Keratinocyte (primary cell): ENCODE results near the gene SELENOO. TPM values are rescaled to one million over a fixed set of nuclear protein-coding genes. Genes with fewer than 3 reads are reported as not detected.
"Not testable (repeated sequence)": the region's sequence is repeated elsewhere in the genome, so short reads cannot be mapped to it uniquely, and the experiment has no call there.

Source experiments
- DNase-seq: peaks from one replicate; pipeline ENCODE4 v3.0.0-alpha.2; 2011; ENCODE audit warnings: low read depth, missing footprints, low spot score
- FAIRE-seq: peaks from 2 replicates; lab custom pipeline; 2011; peaks lifted over from hg19 to GRCh38; lab: Jason Lieb, UNC
- H2AFZ ChIP-seq: 2 replicates; pipeline ENCODE4 v1.6.0; 2012; ENCODE audit warnings: low read length, control low read depth, inconsistent platforms; ENCODE audit not compliant: control insufficient read depth
- H3K27ac ChIP-seq: 2 replicates; pipeline ENCODE4 v1.5.1; 2011; ENCODE audit warnings: low read length; ENCODE audit not compliant: control insufficient read depth, insufficient read depth
- H3K27me3 ChIP-seq: 3 replicates; pipeline ENCODE4 v1.6.0; 2011; ENCODE audit warnings: low read length; ENCODE audit not compliant: control insufficient read depth, insufficient read depth; ENCODE audit errors: extremely low read depth
- H3K36me3 ChIP-seq, 2 experiments: 2 replicates in 1 of 2; 3 replicates in 1 of 2; pipeline ENCODE4 v1.5.1; 2011; ENCODE audit warnings: low read length in 2 of 2, mild to moderate bottlenecking in 1 of 2; ENCODE audit not compliant: control insufficient read depth in 2 of 2, insufficient read depth in 2 of 2; ENCODE audit errors: extremely low read depth in 1 of 2
- H3K4me1 ChIP-seq: 3 replicates; pipeline ENCODE4 v1.5.1; 2011; ENCODE audit warnings: low read length; ENCODE audit not compliant: control insufficient read depth, insufficient read depth; ENCODE audit errors: extremely low read depth
- H3K4me2 ChIP-seq: 3 replicates; pipeline ENCODE4 v1.6.0; 2011; ENCODE audit warnings: low read depth, low read length; ENCODE audit not compliant: control insufficient read depth, insufficient read depth; ENCODE audit errors: extremely low read depth
- H3K4me3 ChIP-seq, 3 experiments: fragments of 200-600 bp in 1 of 3; sonication (generic) in 1 of 3; 2 replicates in 2 of 3; 3 replicates in 1 of 3; pipeline ENCODE4 v1.5.1; 2011 to 2016; ENCODE audit warnings: low read length in 3 of 3, mild to moderate bottlenecking in 3 of 3, control low read depth in 2 of 3, inconsistent platforms in 1 of 3, low read depth in 1 of 3, mixed read lengths in 1 of 3, mixed run types in 1 of 3, moderate library complexity in 1 of 3; ENCODE audit not compliant: control insufficient read depth in 2 of 3, insufficient read depth in 2 of 3; ENCODE audit errors: extremely low read depth in 1 of 3
- H3K79me2 ChIP-seq: 2 replicates; pipeline ENCODE4 v1.6.0; 2012; ENCODE audit warnings: low read length; ENCODE audit not compliant: control insufficient read depth, insufficient read depth
- H3K9ac ChIP-seq: 3 replicates; pipeline ENCODE4 v1.6.0; 2011; ENCODE audit warnings: low read length; ENCODE audit not compliant: control insufficient read depth, insufficient read depth; ENCODE audit errors: extremely low read depth
- H3K9me1 ChIP-seq: 3 replicates; pipeline ENCODE4 v1.6.0; 2011; ENCODE audit warnings: low read length; ENCODE audit not compliant: control insufficient read depth, insufficient read depth; ENCODE audit errors: extremely low read depth
- H3K9me3 ChIP-seq: 2 replicates; pipeline ENCODE4 v1.5.1; 2012; ENCODE audit warnings: low read depth, low read length; ENCODE audit not compliant: control insufficient read depth
- H4K20me1 ChIP-seq: 3 replicates; pipeline ENCODE4 v1.6.0; 2011; ENCODE audit warnings: low read length; ENCODE audit not compliant: control insufficient read depth, insufficient read depth; ENCODE audit errors: extremely low read depth
- EZH2 ChIP-seq: IDR thresholded peaks from one replicate; pipeline ENCODE4 v1.6.1; 2012; ENCODE audit warnings: inconsistent platforms, mild to moderate bottlenecking, low read length, moderate library complexity
- dilution Hi-C: fragments of 300-500 bp; cut with MboI; formaldehyde crosslinking; loops from one replicate; pipeline ENCODE4 v1.7.0; 2020; ENCODE audit warnings: low sequenced_read_pairs; ENCODE audit not compliant: extremely low pct_ligation_motif_present
- polyA plus RNA-seq, 5 experiments: library from polyadenylated mRNA; depleted of rRNA in 3 of 5; stranded (reverse) in 3 of 5; stranded (forward) in 1 of 5; unstranded in 1 of 5; fragments of >200 nt; gene quantifications; 1 replicate in 1 of 5; 2 replicates in 3 of 5; 3 replicates in 1 of 5; pipeline versions ENCODE4 v1.2.1 to v1.2.3, GENCODE V29; 2011 to 2012; ENCODE audit warnings: missing spikeins in 2 of 5, low read depth in 1 of 5, low replicate concordance in 1 of 5
- TF ChIP-seq, protein P1 (sequence below), 3 experiments: IDR thresholded peaks in 1 of 3; conservative IDR thresholded peaks in 1 of 3; optimal IDR thresholded peaks in 1 of 3; 2 replicates in 2 of 3; 3 replicates in 1 of 3; pipeline versions ENCODE3 to v1.5.1; 2011; ENCODE audit warnings: low read length in 3 of 3, mild to moderate bottlenecking in 3 of 3, moderate library complexity in 2 of 3, control low read depth in 1 of 3, inconsistent platforms in 1 of 3; ENCODE audit not compliant: insufficient read depth in 2 of 3; ENCODE audit errors: extremely low read depth in 1 of 3

Gene SELENOO
- polyA plus RNA-seq, 1 donor (not counting 4 experiments of a cell fraction or from before 2014, with no cell fraction given) = 14.4 TPM

GRCh38 chr22:50204571-50204970 is 3.8 kb downstream of the SELENOO start:
- peaks cover 17% of the 10 kb centered on the region for H3K79me2 ChIP-seq
- H3K27ac ChIP-seq = no peak overlapping the region
- peaks cover 15 to 21% of the 10 kb centered on the region in 2 experiments for H3K36me3 ChIP-seq
- DNase-seq = no peak
- no peak for FAIRE-seq
- H3K27me3 ChIP-seq = no peaks in the 10 kb centered on the region
- dilution Hi-C loops = no loop called here
- no peak overlapping the region for H3K4me2 ChIP-seq
- no peaks in the 10 kb centered on the region for H3K9me3 ChIP-seq
- H3K9ac ChIP-seq = no peak overlapping the region
- peaks cover 3% of the 10 kb centered on the region for H4K20me1 ChIP-seq
- H3K4me3 ChIP-seq = no peak overlapping the region
- H3K9me1 ChIP-seq = peaks cover 2% of the 10 kb centered on the region
- no peak for TF ChIP-seq EZH2
- TF ChIP-seq, protein P1, sequence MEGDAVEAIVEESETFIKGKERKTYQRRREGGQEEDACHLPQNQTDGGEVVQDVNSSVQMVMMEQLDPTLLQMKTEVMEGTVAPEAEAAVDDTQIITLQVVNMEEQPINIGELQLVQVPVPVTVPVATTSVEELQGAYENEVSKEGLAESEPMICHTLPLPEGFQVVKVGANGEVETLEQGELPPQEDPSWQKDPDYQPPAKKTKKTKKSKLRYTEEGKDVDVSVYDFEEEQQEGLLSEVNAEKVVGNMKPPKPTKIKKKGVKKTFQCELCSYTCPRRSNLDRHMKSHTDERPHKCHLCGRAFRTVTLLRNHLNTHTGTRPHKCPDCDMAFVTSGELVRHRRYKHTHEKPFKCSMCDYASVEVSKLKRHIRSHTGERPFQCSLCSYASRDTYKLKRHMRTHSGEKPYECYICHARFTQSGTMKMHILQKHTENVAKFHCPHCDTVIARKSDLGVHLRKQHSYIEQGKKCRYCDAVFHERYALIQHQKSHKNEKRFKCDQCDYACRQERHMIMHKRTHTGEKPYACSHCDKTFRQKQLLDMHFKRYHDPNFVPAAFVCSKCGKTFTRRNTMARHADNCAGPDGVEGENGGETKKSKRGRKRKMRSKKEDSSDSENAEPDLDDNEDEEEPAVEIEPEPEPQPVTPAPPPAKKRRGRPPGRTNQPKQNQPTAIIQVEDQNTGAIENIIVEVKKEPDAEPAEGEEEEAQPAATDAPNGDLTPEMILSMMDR (optimal IDR thresholded peaks at IDR 0.05 in 1 of 3, IDR thresholded peaks at IDR 0.05 in 1 of 3, conservative IDR thresholded peaks at IDR 0.05 in 1 of 3; ENCODE audit: extremely low read depth in 1 of 3, insufficient read depth in 2 of 3, low read length in 3 of 3) = no peak
- H2AFZ ChIP-seq = no peak overlapping the region
- H3K4me1 ChIP-seq = peaks cover 10% of the 10 kb centered on the region

- H3K27ac ChIP-seq, H3K9me1 ChIP-seq, H3K27me3 ChIP-seq, H3K4me2 ChIP-seq, H3K9me3 ChIP-seq, H3K9ac ChIP-seq, H3K4me3 ChIP-seq, H2AFZ ChIP-seq, dilution Hi-C loops, DNase-seq, FAIRE-seq, H3K4me1 ChIP-seq, H4K20me1 ChIP-seq: not testable (repeated sequence)
- Histone ChIP-seq H3K36me3 (peaks cover 16 to 21% of the 10 kb centered on the region in 2 experiments), H3K79me2 (peaks cover 17% of the 10 kb centered on the region)
These were observed 4.2 kb downstream of the SELENOO start for GRCh38 chr22:50204998-50205397.
